ENCODE measurements around the gene NTM. TPM values are rescaled to one million over a fixed set of nuclear protein-coding genes. Genes with fewer than 3 reads are reported as not detected.

Gene NTM
- polyA plus RNA-seq, 1 donor (not counting 4 experiments of a cell fraction or from before 2014, with no cell fraction given) = 47.9 TPM

- Histone ChIP-seq H3K9me1 (ENCODE audit: control insufficient read depth, extremely low read depth, insufficient read depth, low read length) (no peaks in the 10 kb centered on the region), H3K27me3 (ENCODE audit: control insufficient read depth, extremely low read depth, insufficient read depth, low read length) (no peaks in the 10 kb centered on the region), H2AFZ (ENCODE audit: control insufficient read depth, low read length) (no peak overlapping the region), H3K4me1 (ENCODE audit: control insufficient read depth, extremely low read depth, insufficient read depth, low read length) (peaks cover 29% of the 10 kb centered on the region), H3K9ac (ENCODE audit: control insufficient read depth, extremely low read depth, insufficient read depth, low read length) (no peak overlapping the region), H3K79me2 (ENCODE audit: control insufficient read depth, insufficient read depth, low read length) (no peaks in the 10 kb centered on the region), H3K9me3 (ENCODE audit: control insufficient read depth, low read depth, low read length) (no peaks in the 10 kb centered on the region), H3K4me2 (ENCODE audit: control insufficient read depth, extremely low read depth, insufficient read depth, low read depth, low read length) (no peak overlapping the region), H4K20me1 (ENCODE audit: control insufficient read depth, extremely low read depth, insufficient read depth, low read length) (no peaks in the 10 kb centered on the region), H3K36me3 (ENCODE audit: control insufficient read depth in 2 of 2, extremely low read depth in 1 of 2, insufficient read depth in 2 of 2, low read length in 2 of 2) (no peaks in the 10 kb centered on the region), H3K27ac (ENCODE audit: control insufficient read depth, insufficient read depth, low read length) (no peak overlapping the region), H3K4me3 (ENCODE audit: control insufficient read depth in 2 of 3, extremely low read depth in 1 of 3, insufficient read depth in 2 of 3, low read depth in 1 of 3, low read length in 3 of 3) (no peak overlapping the region)
- dilution Hi-C loops (cut with MboI; ENCODE audit: extremely low pct_ligation_motif_present, low sequenced_read_pairs) = no loop called here
- DNase-seq (ENCODE audit: low read depth, low spot score) (no peak), FAIRE-seq (no peak)
- TF ChIP-seq CTCF (optimal IDR thresholded peaks at IDR 0.05 in 1 of 3, IDR thresholded peaks at IDR 0.05 in 1 of 3, conservative IDR thresholded peaks at IDR 0.05 in 1 of 3; ENCODE audit: extremely low read depth in 1 of 3, insufficient read depth in 2 of 3, low read length in 3 of 3) = no peak
- no peak for TF ChIP-seq EZH2 (IDR thresholded peaks at IDR 0.05; ENCODE audit: low read length)
These were observed 680.3 kb downstream of the NTM start for GRCh38 chr11:132050577-132051165.

- Histone ChIP-seq H4K20me1 (ENCODE audit: control insufficient read depth, extremely low read depth, insufficient read depth, low read length) (no peaks in the 10 kb centered on the region), H3K79me2 (ENCODE audit: control insufficient read depth, insufficient read depth, low read length) (no peaks in the 10 kb centered on the region), H3K27me3 (ENCODE audit: control insufficient read depth, extremely low read depth, insufficient read depth, low read length) (no peaks in the 10 kb centered on the region), H3K4me3 (ENCODE audit: control insufficient read depth in 2 of 3, extremely low read depth in 1 of 3, insufficient read depth in 2 of 3, low read depth in 1 of 3, low read length in 3 of 3) (no peak overlapping the region), H3K4me1 (ENCODE audit: control insufficient read depth, extremely low read depth, insufficient read depth, low read length) (peaks cover 32% of the 10 kb centered on the region), H3K9ac (ENCODE audit: control insufficient read depth, extremely low read depth, insufficient read depth, low read length) (no peak overlapping the region), H3K27ac (ENCODE audit: control insufficient read depth, insufficient read depth, low read length) (no peak overlapping the region), H3K36me3 (ENCODE audit: control insufficient read depth in 2 of 2, extremely low read depth in 1 of 2, insufficient read depth in 2 of 2, low read length in 2 of 2) (no peaks in the 10 kb centered on the region), H2AFZ (ENCODE audit: control insufficient read depth, low read length) (no peak overlapping the region), H3K9me1 (ENCODE audit: control insufficient read depth, extremely low read depth, insufficient read depth, low read length) (no peaks in the 10 kb centered on the region), H3K4me2 (ENCODE audit: control insufficient read depth, extremely low read depth, insufficient read depth, low read depth, low read length) (no peak overlapping the region), H3K9me3 (ENCODE audit: control insufficient read depth, low read depth, low read length) (no peaks in the 10 kb centered on the region)
- dilution Hi-C loops (cut with MboI; ENCODE audit: extremely low pct_ligation_motif_present, low sequenced_read_pairs) = no loop called here
- no peak for FAIRE-seq
- TF ChIP-seq EZH2 (IDR thresholded peaks at IDR 0.05; ENCODE audit: low read length) (no peak), CTCF (optimal IDR thresholded peaks at IDR 0.05 in 1 of 3, IDR thresholded peaks at IDR 0.05 in 1 of 3, conservative IDR thresholded peaks at IDR 0.05 in 1 of 3; ENCODE audit: extremely low read depth in 1 of 3, insufficient read depth in 2 of 3, low read length in 3 of 3) (no peak)
- DNase-seq (ENCODE audit: low read depth, low spot score) = no peak
These were observed 681.3 kb downstream of the NTM start for GRCh38 chr11:132051704-132052103.
